Subcutaneous abdominal adipose tissue (tissue), 5 donors: Measurements from ENCODE around the gene TRAF4.

Experiments
- H3K27ac ChIP-seq: one replicate; pipeline ENCODE4 v1.7.0; 2013; ENCODE audit warnings: low read depth, mild to moderate bottlenecking, inconsistent platforms, low read length, moderate library complexity
- H3K27me3 ChIP-seq, 5 donors: one replicate each; pipeline ENCODE4 v1.7.0; 2013; ENCODE audit warnings: low read length in 5 of 5, inconsistent platforms in 1 of 5; ENCODE audit not compliant: control insufficient read depth in 5 of 5, insufficient read depth in 4 of 5
- H3K36me3 ChIP-seq, 5 donors: one replicate each; pipeline ENCODE4 v1.7.0; 2013; ENCODE audit warnings: low read length in 5 of 5; ENCODE audit not compliant: control insufficient read depth in 5 of 5, insufficient read depth in 5 of 5
- H3K4me1 ChIP-seq, 5 donors: one replicate each; pipeline ENCODE4 v1.7.0; 2013; ENCODE audit warnings: low read length in 5 of 5, mild to moderate bottlenecking in 3 of 5, moderate library complexity in 1 of 5; ENCODE audit not compliant: control insufficient read depth in 5 of 5, insufficient read depth in 5 of 5
- H3K4me3 ChIP-seq, 5 donors: one replicate each; pipeline ENCODE4 v1.7.0; 2013; ENCODE audit warnings: low read length in 5 of 5, low read depth in 1 of 5
- H3K9ac ChIP-seq, 5 donors: one replicate each; pipeline ENCODE4 v1.7.0; 2013; ENCODE audit warnings: low read length in 5 of 5, mild to moderate bottlenecking in 4 of 5, moderate library complexity in 3 of 5
- H3K9me3 ChIP-seq, 5 donors: one replicate each; pipeline ENCODE4 v1.7.0; 2013; ENCODE audit warnings: low read length in 5 of 5; ENCODE audit not compliant: control insufficient read depth in 5 of 5
- donor health status: healthy.
- donor health status: healthy.
- donor health status: healthy.
- donor health status: healthy.
- donor health status: healthy.

TRAF4 gene

GRCh38 chr17:28740406-28741357 lies 3.1 kb upstream of the TRAF4 start:
- Histone ChIP-seq H3K4me1 (peaks cover 0 to 40% (median 28%) of the 10 kb centered on the region in 5 donors), H3K36me3 (peaks cover 0 to 3% (median 0%) of the 10 kb centered on the region in 5 donors), H3K27me3 (no peaks in the 10 kb centered on the region), H3K9ac (no peak overlapping the region), H3K4me3 (no peak overlapping the region), H3K9me3 (no peaks in the 10 kb centered on the region), H3K27ac (no peak overlapping the region)

- no peaks in the 10 kb centered on the region for H3K27me3 ChIP-seq
- no peak overlapping the region for H3K27ac ChIP-seq
- H3K36me3 ChIP-seq = peaks cover 0 to 3% (median 0%) of the 10 kb centered on the region in 5 donors
- H3K9ac ChIP-seq = no peak overlapping the region
- H3K4me3 ChIP-seq = no peak overlapping the region
- H3K9me3 ChIP-seq = no peaks in the 10 kb centered on the region
- H3K4me1 ChIP-seq = peaks cover 0 to 50% (median 34%) of the 10 kb centered on the region in 5 donors
Observed at GRCh38 chr17:28741358-28742349, 2.2 kb upstream of the TRAF4 start.

GRCh38 chr17:28744104-28744971 lies 527 bp downstream of the TRAF4 start:
- no peaks in the 10 kb centered on the region for H3K27me3 ChIP-seq
- peak overlapping the region; percentile 16 to 74 (median 68) for H3K9ac ChIP-seq
- peaks cover 0 to 54% (median 43%) of the 10 kb centered on the region in 5 donors for H3K4me1 ChIP-seq
- peaks cover 0 to 20% (median 18%) of the 10 kb centered on the region in 5 donors for H3K36me3 ChIP-seq
- no peaks in the 10 kb centered on the region for H3K9me3 ChIP-seq
- H3K4me3 ChIP-seq = peak overlapping the region; percentile 65 to 71 (median 70)
- peak overlapping the region; percentile 46 for H3K27ac ChIP-seq

- Histone ChIP-seq H3K4me3 (peak overlapping the region; percentile 58 to 71 (median 70)), H3K27me3 (no peaks in the 10 kb centered on the region), H3K27ac (peak overlapping the region; percentile 46), H3K4me1 (peaks cover 0 to 54% (median 44%) of the 10 kb centered on the region in 5 donors), H3K9me3 (no peaks in the 10 kb centered on the region), H3K36me3 (peaks cover 0 to 20% (median 19%) of the 10 kb centered on the region in 5 donors), H3K9ac (peak overlapping the region; percentile 16 to 74 (median 68))
Observed at GRCh38 chr17:28744972-28745785, 1.4 kb downstream of the TRAF4 start.

GRCh38 chr17:28745786-28746411 lies 2.1 kb downstream of the TRAF4 start:
- Histone ChIP-seq H3K27ac (peak overlapping the region; percentile 46), H3K4me1 (peaks cover 0 to 49% (median 44%) of the 10 kb centered on the region in 5 donors), H3K9me3 (no peaks in the 10 kb centered on the region), H3K27me3 (no peaks in the 10 kb centered on the region), H3K36me3 (peaks cover 0 to 20% (median 19%) of the 10 kb centered on the region in 5 donors), H3K9ac (peak overlapping the region in 1 of 5 donors; percentile 74), H3K4me3 (peak overlapping the region in 2 of 5 donors; percentile 26 to 70)

GRCh38 chr17:28746611-28747050 lies 2.8 kb downstream of the TRAF4 start:
- Histone ChIP-seq H3K36me3 (peaks cover 0 to 20% (median 19%) of the 10 kb centered on the region in 5 donors), H3K9ac (no peak overlapping the region), H3K4me1 (peaks cover 0 to 44% (median 42%) of the 10 kb centered on the region in 5 donors), H3K9me3 (no peaks in the 10 kb centered on the region), H3K4me3 (no peak overlapping the region), H3K27ac (no peak overlapping the region), H3K27me3 (no peaks in the 10 kb centered on the region)

GRCh38 chr17:28747051-28747691 lies 3.4 kb downstream of the TRAF4 start:
- peaks cover 0 to 43% (median 37%) of the 10 kb centered on the region in 5 donors for H3K4me1 ChIP-seq
- H3K27ac ChIP-seq = no peak overlapping the region
- H3K27me3 ChIP-seq = no peaks in the 10 kb centered on the region
- H3K4me3 ChIP-seq = no peak overlapping the region
- H3K9me3 ChIP-seq = no peaks in the 10 kb centered on the region
- H3K36me3 ChIP-seq = peaks cover 0 to 20% (median 19%) of the 10 kb centered on the region in 5 donors
- no peak overlapping the region for H3K9ac ChIP-seq
